ENCODE results near the gene PFAS.

DNA sequence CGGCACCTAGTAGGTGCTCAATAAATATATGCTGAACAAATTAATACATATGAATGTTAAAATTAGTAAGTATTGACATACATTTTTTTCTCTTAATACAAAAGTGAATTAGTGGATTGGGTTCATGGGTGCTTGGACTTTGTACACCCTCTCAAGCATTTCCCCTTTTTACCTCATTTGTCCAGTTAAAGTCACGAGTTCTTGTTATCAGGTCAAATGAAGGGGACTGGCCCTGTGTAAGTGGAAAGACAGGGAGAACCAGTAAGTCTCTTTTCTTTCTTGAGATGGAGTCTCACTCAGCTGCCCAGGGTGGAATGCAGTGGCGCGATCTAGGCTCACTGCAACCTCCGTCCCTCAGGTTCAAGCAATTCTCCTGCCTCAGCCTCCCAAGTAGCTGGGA lies 25.7 kb downstream of the PFAS start:
- TF ChIP-seq, protein P1, sequence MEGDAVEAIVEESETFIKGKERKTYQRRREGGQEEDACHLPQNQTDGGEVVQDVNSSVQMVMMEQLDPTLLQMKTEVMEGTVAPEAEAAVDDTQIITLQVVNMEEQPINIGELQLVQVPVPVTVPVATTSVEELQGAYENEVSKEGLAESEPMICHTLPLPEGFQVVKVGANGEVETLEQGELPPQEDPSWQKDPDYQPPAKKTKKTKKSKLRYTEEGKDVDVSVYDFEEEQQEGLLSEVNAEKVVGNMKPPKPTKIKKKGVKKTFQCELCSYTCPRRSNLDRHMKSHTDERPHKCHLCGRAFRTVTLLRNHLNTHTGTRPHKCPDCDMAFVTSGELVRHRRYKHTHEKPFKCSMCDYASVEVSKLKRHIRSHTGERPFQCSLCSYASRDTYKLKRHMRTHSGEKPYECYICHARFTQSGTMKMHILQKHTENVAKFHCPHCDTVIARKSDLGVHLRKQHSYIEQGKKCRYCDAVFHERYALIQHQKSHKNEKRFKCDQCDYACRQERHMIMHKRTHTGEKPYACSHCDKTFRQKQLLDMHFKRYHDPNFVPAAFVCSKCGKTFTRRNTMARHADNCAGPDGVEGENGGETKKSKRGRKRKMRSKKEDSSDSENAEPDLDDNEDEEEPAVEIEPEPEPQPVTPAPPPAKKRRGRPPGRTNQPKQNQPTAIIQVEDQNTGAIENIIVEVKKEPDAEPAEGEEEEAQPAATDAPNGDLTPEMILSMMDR (IDR thresholded peaks at IDR 0.05; ENCODE audit: poor library complexity, severe bottlenecking): no peak
- no peak for TF ChIP-seq TAF1 (IDR thresholded peaks at IDR 0.05; ENCODE audit: low read depth)
